GM19455 (cell line): ENCODE measurements around the gene ENPP1.
A peak's percentile ranks its signal among the peaks of the same experiment; 100 is the strongest.

Source experiments
- ATAC-seq: cut with Tn5 transposase; IDR thresholded peaks from one replicate; pipeline ENCODE4 v1.9.1; 2021; ENCODE audit not compliant: unreplicated experiment

Gene ENPP1

DNA sequence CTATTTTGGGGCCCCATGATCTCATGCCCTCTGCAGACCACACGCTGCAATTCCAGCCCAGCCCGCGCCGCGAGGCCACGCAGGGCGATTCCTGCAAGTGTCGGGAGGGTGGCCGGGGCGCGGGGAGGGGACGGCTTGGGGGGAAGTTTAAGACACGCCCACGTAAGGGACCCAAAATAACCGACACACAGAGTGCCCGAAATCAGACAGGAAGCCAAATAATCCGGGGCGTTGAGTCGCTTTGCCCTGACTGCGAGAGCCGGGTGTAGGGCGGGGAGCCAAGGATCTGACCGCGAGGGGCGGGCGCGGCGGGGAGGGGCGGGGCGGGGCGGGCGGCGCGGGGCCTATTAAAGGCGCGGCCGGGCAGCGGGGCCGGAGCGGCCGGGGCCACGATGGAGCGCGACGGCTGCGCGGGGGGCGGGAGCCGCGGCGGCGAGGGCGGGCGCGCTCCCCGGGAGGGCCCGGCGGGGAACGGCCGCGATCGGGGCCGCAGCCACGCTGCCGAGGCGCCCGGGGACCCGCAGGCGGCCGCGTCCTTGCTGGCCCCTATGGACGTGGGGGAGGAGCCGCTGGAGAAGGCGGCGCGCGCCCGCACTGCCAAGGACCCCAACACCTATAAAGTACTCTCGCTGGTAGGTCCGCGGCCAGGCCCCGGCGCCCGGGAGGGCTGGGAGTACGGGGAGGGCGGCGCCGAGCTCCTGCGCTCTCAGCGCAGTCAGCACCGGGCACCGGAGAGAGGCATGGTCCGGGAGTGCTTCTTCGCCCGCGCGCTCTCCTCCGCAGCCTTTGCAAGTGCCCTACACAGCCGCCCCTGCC is at the start of gene ENPP1:
TSS of gene ENPP1 (plus strand) at position 377 of the 816 bp plus-strand sequence. CDS start at position 393, 16 bp downstream.
- peak; percentile 58 for ATAC-seq

DNA sequence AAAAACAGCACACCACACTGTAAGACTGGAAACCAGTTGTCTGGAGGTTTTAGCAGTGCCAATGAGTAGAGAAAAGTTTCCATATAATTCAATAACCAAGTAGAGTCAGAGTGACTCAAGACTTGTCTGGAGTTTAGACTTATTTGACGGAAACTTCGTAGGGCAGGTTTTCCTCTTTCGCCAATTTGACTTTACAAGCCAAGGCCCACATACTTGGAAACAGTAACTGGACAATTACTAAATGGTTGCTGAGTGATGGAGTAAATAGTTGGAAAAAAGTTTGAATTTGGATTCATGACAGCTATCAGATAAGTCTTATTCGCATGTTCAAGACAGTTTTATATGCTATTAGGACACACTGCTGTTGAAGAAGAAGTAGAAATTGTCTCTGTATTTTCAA is 48.9 kb upstream of the ENPP1 start:
- ATAC-seq, result no peak

GRCh38 chr6:131761060-131761761 is 46.6 kb upstream of the ENPP1 start:
- no peak for ATAC-seq

- no peak for ATAC-seq
Observed at GRCh38 chr6:131761762-131762067, 46.1 kb upstream of the ENPP1 start.

GRCh38 chr6:131762984-131763383 is 44.8 kb upstream of the ENPP1 start:
- ATAC-seq, result no peak

DNA sequence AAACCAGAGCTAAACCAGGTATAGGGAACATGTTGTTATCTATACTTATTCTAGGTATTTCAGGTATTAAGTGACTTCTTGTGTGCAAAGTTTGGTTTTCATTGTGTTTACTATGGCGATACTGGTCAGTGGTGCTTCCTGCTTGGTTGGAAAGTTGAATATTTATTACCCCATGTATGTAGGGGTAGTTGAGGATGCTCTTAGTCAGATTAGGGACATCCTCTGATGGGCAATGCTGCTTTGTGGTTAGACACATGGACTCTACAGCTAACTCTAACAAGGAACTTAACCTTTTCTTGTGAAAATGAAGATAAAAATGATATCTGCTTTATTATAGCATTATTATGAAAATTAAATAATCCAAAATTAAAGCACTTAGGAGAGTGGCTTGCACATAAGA is 44.1 kb upstream of the ENPP1 start:
- ATAC-seq, result no peak

DNA sequence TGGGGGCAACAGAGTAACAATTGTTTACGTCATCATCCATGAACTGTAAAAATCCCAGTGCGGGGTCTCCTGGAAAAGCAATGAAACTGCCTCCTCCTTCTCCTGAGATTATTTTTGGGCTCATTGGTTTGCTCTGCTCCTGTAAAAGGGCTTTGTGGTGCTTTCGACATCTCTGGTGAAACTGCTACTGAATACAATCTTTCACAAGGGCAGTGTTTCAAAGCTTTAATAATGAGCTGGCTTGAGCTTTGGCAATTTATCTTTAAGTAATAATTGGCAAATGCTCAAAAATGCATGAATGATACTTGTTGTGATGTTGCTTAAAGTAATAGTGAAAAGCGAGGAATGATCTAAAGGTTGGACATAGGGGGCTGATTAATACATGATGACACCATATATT is 43.5 kb upstream of the ENPP1 start:
- ATAC-seq, result no peak

DNA sequence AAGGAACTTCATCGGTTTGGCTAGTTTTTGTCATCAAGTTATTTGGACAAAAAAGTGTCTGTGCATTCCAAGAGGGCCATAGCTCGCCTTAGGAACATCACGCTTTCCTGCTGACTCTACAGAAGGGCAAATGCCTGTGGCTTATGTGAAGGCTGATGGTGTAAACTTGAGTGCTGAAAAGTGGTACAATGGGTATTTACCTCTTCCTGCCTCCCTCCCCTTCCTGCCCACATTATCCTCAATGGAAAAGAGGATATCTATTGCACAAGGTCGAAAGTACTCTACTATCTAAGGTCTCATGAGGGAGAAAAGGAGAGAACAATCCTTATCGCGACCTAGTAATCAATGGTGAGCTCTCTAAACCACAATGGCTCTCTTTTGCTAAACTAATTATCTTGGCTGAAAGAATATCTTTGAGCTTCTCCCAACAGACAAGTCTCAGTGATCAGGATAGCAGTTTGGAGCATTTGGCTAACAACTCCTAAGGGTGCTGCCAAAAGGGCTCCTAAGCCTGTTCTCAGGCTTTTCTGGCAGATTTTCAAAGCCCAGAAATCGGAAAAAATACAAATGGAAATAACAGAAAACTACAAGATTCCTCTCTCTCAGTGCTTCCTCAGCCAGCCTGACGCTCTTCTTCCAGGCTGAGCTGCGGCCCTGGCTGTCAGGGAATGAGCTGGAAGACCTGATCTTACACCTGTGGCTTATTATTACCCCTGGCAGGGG is 42.6 kb upstream of the ENPP1 start:
- no peak for ATAC-seq

GRCh38 chr6:131765804-131766135 is 42.0 kb upstream of the ENPP1 start:
- ATAC-seq, result no peak

- ATAC-seq, result no peak
Observed at GRCh38 chr6:131766631-131767030, 41.2 kb upstream of the ENPP1 start.

DNA sequence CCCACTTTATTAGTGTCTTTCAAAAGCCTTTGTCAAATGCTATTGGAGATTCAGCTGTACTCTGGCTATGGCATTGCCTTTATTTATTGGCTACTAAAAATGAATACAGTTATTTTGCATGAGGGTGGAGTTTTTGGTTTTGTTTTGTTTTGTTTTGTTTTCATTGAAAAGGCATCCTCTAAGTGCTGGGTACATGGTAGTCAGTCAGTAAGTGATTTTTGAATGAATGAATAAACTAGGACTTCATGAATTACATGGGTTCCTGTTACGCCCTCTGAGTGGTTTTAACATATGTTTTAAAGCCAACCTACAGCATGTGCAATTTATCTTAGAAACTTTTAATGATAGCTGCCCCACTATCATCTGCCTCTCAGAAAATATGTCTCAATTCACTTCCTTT is 38.9 kb upstream of the ENPP1 start:
- no peak for ATAC-seq

GRCh38 chr6:131769385-131770141 is 38.3 kb upstream of the ENPP1 start:
- ATAC-seq, result no peak

- ATAC-seq, result no peak
Observed at GRCh38 chr6:131770776-131771175, 37.0 kb upstream of the ENPP1 start.

- no peak for ATAC-seq
Observed at GRCh38 chr6:131773284-131773950, 34.4 kb upstream of the ENPP1 start.

DNA sequence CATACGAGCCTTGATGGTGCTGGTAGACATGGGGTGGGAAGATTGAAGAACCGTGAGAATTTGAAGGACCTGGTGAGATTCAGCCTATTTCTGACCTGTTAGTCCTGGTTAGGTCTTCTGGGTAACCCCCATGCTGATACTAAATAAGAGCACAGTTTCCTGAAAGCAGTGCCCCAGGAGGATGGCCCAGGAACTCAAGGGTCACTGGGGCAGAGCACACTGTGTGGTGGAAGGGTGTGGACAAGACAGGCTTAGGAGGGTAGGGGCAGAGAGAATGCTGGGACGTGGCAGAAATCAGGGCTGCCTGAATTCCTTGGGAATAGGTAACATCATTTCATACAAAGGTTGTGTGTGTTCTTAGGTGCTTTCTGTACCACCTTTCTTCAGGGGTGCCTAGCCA is 31.9 kb upstream of the ENPP1 start:
- ATAC-seq, result no peak

DNA sequence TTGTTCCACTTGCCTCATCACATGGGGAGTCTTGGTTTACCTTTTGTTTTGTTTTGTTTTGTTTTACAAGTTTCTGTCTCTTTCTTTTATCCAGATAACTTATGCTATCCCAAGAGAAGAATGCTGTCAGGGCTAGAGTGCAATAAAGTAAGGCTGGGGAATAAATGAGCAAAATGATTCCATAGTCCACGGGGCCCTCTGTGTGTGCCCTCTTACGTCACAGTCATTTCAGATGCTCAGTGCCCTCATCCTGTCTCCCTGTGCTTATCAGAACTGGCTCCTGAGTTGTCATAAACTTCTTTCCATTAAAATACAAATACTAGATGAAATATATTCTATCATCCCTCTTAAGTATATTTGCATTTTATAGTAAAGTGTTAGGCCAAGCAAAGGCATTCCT is 30.8 kb upstream of the ENPP1 start:
- no peak for ATAC-seq

GRCh38 chr6:131778169-131778568 is 29.7 kb upstream of the ENPP1 start:
- no peak for ATAC-seq

DNA sequence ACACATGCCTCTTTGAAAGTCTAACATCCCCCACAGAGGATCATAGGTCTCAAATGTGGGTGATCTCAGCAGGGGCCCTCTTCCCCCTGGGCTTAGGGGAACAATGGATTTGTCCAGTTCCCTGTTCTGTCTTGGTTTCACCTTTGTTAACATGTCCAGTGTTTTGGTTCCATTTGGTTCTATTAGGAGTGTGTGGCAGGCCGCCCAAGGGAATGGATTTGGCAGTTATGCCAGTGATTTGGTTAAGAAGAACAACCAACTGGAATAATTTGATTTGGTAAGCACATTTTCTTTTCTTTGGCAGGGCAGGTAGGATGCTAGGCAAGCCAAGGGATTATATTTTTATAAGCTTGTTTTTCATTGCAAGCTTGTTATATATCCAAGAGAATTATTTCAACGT is 28.5 kb upstream of the ENPP1 start:
- no peak for ATAC-seq

- no peak for ATAC-seq
Observed at GRCh38 chr6:131780600-131780999, 27.2 kb upstream of the ENPP1 start.

GRCh38 chr6:131781687-131782086 is 26.1 kb upstream of the ENPP1 start:
- no peak for ATAC-seq

DNA sequence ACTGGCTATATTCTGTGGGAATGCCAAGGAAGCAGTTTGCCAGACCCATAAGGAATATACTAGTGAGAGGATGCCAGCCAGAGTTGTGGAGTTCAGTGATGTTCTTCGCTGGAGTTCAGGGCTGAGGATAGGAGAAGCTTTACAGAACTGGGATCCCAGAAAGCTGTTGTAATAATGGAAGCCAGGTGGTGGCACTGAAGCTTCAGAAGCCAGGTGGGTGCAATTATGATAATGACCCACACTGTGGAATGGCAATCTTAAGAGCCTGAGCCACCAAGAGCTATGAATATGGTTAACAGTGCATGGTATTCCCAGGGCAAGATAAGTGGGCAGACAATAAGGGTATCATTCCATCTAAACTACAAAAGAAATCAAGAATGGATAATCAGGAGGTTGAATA is 25.1 kb upstream of the ENPP1 start:
- ATAC-seq, result no peak
